HG02885 (cell line): Measurements from ENCODE around the gene SLC38A4.
"Not testable (repeated sequence)": the region's sequence is repeated elsewhere in the genome, so short reads cannot be mapped to it uniquely, and the experiment has no call there.

Source experiments
- ATAC-seq: cut with Tn5 transposase; IDR thresholded peaks from one replicate; pipeline ENCODE4 v1.9.1; 2021; ENCODE audit warnings: mild to moderate bottlenecking; ENCODE audit not compliant: unreplicated experiment, poor library complexity

SLC38A4 gene

GRCh38 chr12:46779063-46779462 lies 46.7 kb downstream of the SLC38A4 start:
- ATAC-seq: no peak

- ATAC-seq: no peak
These were observed 47.4 kb downstream of the SLC38A4 start for GRCh38 chr12:46778415-46778814.

- no peak for ATAC-seq
These were observed 48.2 kb downstream of the SLC38A4 start for GRCh38 chr12:46777587-46777986.

- no peak for ATAC-seq
These were observed 50.0 kb downstream of the SLC38A4 start for GRCh38 chr12:46775796-46776195.

GRCh38 chr12:46774322-46774633 lies 51.5 kb downstream of the SLC38A4 start:
- no peak for ATAC-seq

GRCh38 chr12:46773586-46774321 lies 52.0 kb downstream of the SLC38A4 start:
- no peak for ATAC-seq

- no peak for ATAC-seq
These were observed 54.4 kb downstream of the SLC38A4 start for GRCh38 chr12:46771268-46771827.

- no peak for ATAC-seq
These were observed 55.2 kb downstream of the SLC38A4 start for GRCh38 chr12:46770501-46771183.

- ATAC-seq: no peak
These were observed 61.8 kb downstream of the SLC38A4 start for GRCh38 chr12:46764005-46764404.

GRCh38 chr12:46763230-46763629 lies 62.6 kb downstream of the SLC38A4 start:
- peak; percentile 50 for ATAC-seq

- no peak for ATAC-seq
These were observed 71.2 kb downstream of the SLC38A4 start for GRCh38 chr12:46754550-46754949.

- no peak for ATAC-seq
These were observed 73.4 kb downstream of the SLC38A4 start for GRCh38 chr12:46752396-46752795.

- no peak for ATAC-seq
These were observed 74.6 kb downstream of the SLC38A4 start for GRCh38 chr12:46751173-46751572.

- ATAC-seq: no peak
These were observed 76.5 kb downstream of the SLC38A4 start for GRCh38 chr12:46749322-46749721.

GRCh38 chr12:46744283-46744682 lies 81.5 kb downstream of the SLC38A4 start:
- ATAC-seq: no peak

GRCh38 chr12:46743456-46743855 lies 82.3 kb downstream of the SLC38A4 start:
- ATAC-seq: no peak

GRCh38 chr12:46742271-46742670 lies 83.5 kb downstream of the SLC38A4 start:
- not testable (repeated sequence) for ATAC-seq

GRCh38 chr12:46725332-46725731 lies 100.5 kb downstream of the SLC38A4 start:
- peak; percentile 66 for ATAC-seq

GRCh38 chr12:46723629-46724419 lies 102.0 kb downstream of the SLC38A4 start:
- no peak for ATAC-seq

GRCh38 chr12:46722394-46723185 lies 103.2 kb downstream of the SLC38A4 start:
- ATAC-seq: no peak
